Ovary (tissue), 9 donors: ENCODE data around the gene A1BG. TPM values are rescaled to one million over a fixed set of nuclear protein-coding genes. Genes with fewer than 3 reads are reported as not detected.

Source experiments
- DNase-seq, 5 donors: peaks; one replicate each; pipeline ENCODE4 v3.0.0-alpha.2; 2019 to 2020
- H3K27ac ChIP-seq, 2 donors: fragments of 200-600 bp; one replicate each; pipeline versions ENCODE4 v1.5.1 to v1.8.0; 2019 to 2022
- H3K27me3 ChIP-seq: fragments of 200-600 bp; one replicate; pipeline ENCODE4 v1.8.0; 2022
- H3K36me3 ChIP-seq: fragments of 200-600 bp; sonication (generic); one replicate; pipeline ENCODE4 v1.5.1; 2019
- H3K4me1 ChIP-seq: one replicate; pipeline ENCODE4 v1.8.1; 2013; ENCODE audit warnings: mild to moderate bottlenecking, moderate library complexity; ENCODE audit not compliant: insufficient read depth
- H3K4me3 ChIP-seq: fragments of 200-600 bp; sonication (generic); one replicate; pipeline ENCODE4 v1.5.1; 2017
- H3K9me3 ChIP-seq, 2 donors: fragments of 200-600 bp in 1 of 2; sonication (generic) in 1 of 2; one replicate each; pipeline versions ENCODE4 v1.5.1 to v1.8.1; 2013 to 2019; ENCODE audit warnings: mild to moderate bottlenecking in 1 of 2, moderate library complexity in 1 of 2
- EP300 ChIP-seq: sonication (generic); formaldehyde crosslinking; IDR thresholded peaks from one replicate; pipeline ENCODE4 v1.6.1; 2017; ENCODE audit warnings: antibody characterized with exemption
- POLR2A ChIP-seq: fragments of 450-650 bp; IDR thresholded peaks from one replicate; pipeline ENCODE4 v1.6.1; 2017; ENCODE audit warnings: antibody characterized with exemption, mild to moderate bottlenecking, moderate library complexity
- WGBS, 3 donors: extraction: QIAGEN DNeasy Blood & Tissue Kit in 1 of 3; methylation state at CpG; one replicate each; pipeline versions ENCODE4 v1.1.5 to v1.1.7; 2013 to 2017; 5-methylcytosine and 5-hydroxymethylcytosine counted together
- intact Hi-C, 4 donors: fragments of 100-400 bp; cut with DNase I; formaldehyde crosslinking; loops; one replicate each; pipeline versions ENCODE4 v1.11.0 to v1.15.1; 2022 to 2023
- polyA plus RNA-seq, 2 donors: library from polyadenylated mRNA; stranded (reverse); fragments of 200-250 nt in 1 of 2; fragments of 350-450 nt in 1 of 2; fragmentation: Illumina TruSeq in 1 of 2; extraction: RNeasy Lipid Tissue Mini Kit (QIAGEN cat#74804) in 1 of 2; gene quantifications; one replicate each; pipeline ENCODE4 v1.2.3, GENCODE V29; 2013 to 2014
- total RNA-seq, 7 donors: library from RNA; depleted of rRNA in 2 of 7; stranded (reverse); fragments of >200 nt in 2 of 7; fragmentation: NEBNext Ultra II Directional in 3 of 7; extraction: Animal tissue kit (Norgen Biotek cat#: 25700) in 3 of 7; gene quantifications; one replicate each; pipeline versions ENCODE4 v1.1.0 to v1.2.4, GENCODE V29; 2016 to 2023
- TF ChIP-seq, protein P1 (sequence below), 3 donors: fragments of 450-650 bp in 2 of 3; fragments of 200-600 bp in 1 of 3; IDR thresholded peaks; one replicate each; pipeline versions ENCODE4 v1.5.1 to v1.8.0; 2016 to 2022; ENCODE audit warnings: antibody characterized with exemption in 3 of 3, mild to moderate bottlenecking in 1 of 3
- donor health status: DM: no; HTN: no; CAD: no; lungs with moderate emphysema.
- donor health status: DM: no; HTN: no; CAD: no.
- donor health status: Bipolar disorder and iron deficiency.
- donor health status: DM: yes; HTN: yes; CAD: no.
- donor health status: DM: no; HTN: no; CAD: no.
- donor health status: DM: yes; HTN: yes; CAD: no.

A1BG gene
- total and polyA plus RNA-seq, 9 donors = 0.38 to 32.4 (median 4.8) TPM

DNA sequence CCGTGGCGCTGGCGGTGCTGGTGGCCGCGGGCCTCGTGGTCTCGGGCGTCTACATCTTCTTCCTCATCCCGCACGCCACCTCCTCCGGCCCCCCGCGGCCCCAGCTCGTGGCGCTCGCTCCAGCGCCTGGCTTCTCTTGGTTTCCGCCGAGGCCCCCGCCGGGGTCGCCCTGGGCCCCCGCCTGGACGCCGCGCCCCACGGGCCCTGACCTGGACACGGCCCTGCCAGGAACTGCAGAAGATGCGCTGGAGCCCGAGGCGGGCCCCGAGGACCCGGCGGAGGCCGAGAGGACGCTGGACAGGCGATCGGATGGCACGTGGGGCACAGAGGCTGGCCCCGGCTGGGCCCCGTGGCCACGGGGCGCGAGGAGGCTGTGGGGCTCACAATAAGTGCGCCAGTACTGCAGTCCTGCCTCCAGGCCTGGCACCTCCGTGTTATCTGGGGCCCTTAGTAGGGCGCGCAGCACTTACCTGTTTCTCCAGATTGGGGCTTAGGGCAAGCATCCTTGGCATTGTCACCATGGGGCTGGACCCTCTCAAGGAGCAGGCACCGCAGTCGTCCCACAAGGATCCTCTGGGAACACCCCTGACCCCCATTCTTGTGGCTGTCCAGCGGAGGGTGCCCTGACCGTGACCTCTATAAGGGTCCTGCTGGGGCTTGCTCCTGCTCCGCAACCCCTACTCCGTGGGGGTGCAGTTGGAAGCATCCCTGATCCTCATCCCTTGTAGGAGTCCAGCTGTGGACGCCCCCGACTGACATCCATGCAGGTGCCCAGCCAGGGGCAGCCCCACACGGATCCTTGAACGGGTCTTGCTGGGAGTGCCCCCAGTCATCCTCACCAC is 43.6 kb upstream of the A1BG start:
- DNase-seq = no peak
- intact Hi-C loops = no loop called here
- Histone ChIP-seq H3K9me3 (no peaks in the 10 kb centered on the region), H3K4me1 (peaks cover 13% of the 10 kb centered on the region), H3K4me3 (no peak overlapping the region), H3K27me3 (peaks cover 5% of the 10 kb centered on the region), H3K36me3 (no peaks in the 10 kb centered on the region), H3K27ac (no peak overlapping the region)
- TF ChIP-seq POLR2A (no peak), EP300 (no peak)
- TF ChIP-seq, protein P1, sequence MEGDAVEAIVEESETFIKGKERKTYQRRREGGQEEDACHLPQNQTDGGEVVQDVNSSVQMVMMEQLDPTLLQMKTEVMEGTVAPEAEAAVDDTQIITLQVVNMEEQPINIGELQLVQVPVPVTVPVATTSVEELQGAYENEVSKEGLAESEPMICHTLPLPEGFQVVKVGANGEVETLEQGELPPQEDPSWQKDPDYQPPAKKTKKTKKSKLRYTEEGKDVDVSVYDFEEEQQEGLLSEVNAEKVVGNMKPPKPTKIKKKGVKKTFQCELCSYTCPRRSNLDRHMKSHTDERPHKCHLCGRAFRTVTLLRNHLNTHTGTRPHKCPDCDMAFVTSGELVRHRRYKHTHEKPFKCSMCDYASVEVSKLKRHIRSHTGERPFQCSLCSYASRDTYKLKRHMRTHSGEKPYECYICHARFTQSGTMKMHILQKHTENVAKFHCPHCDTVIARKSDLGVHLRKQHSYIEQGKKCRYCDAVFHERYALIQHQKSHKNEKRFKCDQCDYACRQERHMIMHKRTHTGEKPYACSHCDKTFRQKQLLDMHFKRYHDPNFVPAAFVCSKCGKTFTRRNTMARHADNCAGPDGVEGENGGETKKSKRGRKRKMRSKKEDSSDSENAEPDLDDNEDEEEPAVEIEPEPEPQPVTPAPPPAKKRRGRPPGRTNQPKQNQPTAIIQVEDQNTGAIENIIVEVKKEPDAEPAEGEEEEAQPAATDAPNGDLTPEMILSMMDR (IDR thresholded peaks at IDR 0.05) = no peak
- 15 to 32% (median 29%) methylated on average over 41 to 58 of the region's 58 CpGs for WGBS, 3 donors

DNA sequence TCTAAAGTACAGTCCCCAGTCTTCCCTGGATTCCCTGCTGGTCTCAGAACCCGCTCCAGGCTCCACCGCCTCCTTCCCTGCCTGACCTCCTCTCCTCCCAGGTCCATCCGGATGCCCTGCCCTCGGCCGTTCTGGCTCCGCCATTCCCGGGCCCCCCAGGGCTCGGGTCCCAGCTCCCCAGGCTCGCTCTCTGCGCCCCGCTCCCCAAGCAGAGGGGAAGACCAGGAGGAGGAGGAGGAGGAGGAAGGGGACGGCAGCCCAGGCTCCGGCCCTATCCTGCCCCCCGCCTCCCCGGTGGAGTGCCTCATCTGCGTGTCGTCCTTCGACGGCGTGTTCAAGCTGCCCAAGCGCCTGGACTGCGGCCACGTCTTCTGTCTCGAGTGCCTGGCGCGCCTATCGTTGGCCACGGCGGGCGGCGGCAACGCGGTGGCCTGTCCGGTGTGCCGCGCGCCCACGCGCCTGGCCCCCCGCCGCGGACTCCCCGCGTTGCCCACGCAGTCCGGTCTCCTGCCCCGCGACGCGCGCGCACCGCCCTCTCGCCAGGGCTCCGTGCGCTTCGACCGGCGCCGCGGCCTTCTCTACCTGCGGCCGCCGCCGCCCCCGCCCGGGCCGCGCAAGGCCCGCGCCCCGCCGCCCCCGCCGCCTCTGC is 42.8 kb upstream of the A1BG start:
- intact Hi-C loops = no loop called here
- no peaks in the 10 kb centered on the region for H3K36me3 ChIP-seq
- no peaks in the 10 kb centered on the region for H3K9me3 ChIP-seq
- H3K27ac ChIP-seq = no peak overlapping the region
- peaks cover 12% of the 10 kb centered on the region for H3K4me1 ChIP-seq
- peaks cover 5% of the 10 kb centered on the region for H3K27me3 ChIP-seq
- TF ChIP-seq, protein P1 (IDR thresholded peaks at IDR 0.05) = no peak
- TF ChIP-seq POLR2A (no peak), EP300 (no peak)
- DNase-seq = no peak
- H3K4me3 ChIP-seq = no peak overlapping the region
- 1 to 4% (median 1%) methylated on average over 56 to 75 of the region's 75 CpGs for WGBS, 3 donors

DNA sequence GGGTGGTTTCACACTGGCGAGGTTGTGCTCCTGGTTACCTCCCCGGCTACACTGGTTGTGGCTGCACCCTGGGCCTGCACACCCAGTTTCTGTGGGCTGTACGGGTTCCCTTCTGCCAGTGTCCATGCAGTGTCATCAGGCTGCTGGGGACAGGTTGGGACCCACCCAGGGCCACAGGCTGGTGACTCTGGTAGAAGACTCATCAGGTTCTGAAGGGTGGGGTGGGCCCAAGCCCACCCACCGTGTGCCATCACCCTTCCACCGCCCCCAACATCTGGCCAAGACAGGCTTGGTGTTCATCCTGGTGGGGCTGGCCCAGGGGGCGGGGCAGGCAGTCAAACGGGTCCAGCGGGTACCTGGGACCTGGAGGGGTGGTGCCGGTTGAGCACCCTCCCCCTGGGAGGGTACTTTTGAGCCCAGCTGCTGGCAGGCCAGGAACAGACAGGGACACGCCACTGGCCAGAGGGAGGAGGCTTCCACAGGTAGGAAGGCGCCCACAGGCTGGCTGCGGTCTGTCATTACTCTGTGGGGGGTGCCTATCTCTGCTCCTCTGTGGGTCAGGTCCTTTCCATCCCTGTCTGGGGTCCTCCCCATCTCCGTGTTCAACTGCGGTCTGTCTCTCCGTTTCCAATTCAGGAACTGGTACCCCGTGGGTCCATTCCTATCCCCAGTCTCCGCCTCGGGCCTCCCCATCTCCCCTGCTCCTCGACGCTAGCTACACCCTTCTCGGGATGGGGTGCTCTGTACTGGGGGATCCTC is 42.1 kb upstream of the A1BG start, which contains the start of gene RNF225:
Gene RNF225, plus strand, starts transcription at position 437 of the 759 bp plus-strand sequence. CDS start 434 bp downstream, outside the sequence.
- Histone ChIP-seq H3K4me3 (no peak within 1 kb of the TSS), H3K27me3 (peaks cover 5% of the 10 kb centered on the region), H3K36me3 (no peaks in the 10 kb centered on the region), H3K9me3 (no peaks in the 10 kb centered on the region), H3K4me1 (peaks cover 7% of the 10 kb centered on the region), H3K27ac (no peak within 1 kb of the TSS)
- intact Hi-C loops = no loop called here
- 24 to 27% (median 25%) methylated on average over 21 of the region's 21 CpGs for WGBS, 3 donors
- DNase-seq = peak in 1 of 5 donors; percentile 18
- TF ChIP-seq, protein P1 (IDR thresholded peaks at IDR 0.05) = no peak
- no peak for TF ChIP-seq EP300
- no peak for TF ChIP-seq POLR2A

DNA sequence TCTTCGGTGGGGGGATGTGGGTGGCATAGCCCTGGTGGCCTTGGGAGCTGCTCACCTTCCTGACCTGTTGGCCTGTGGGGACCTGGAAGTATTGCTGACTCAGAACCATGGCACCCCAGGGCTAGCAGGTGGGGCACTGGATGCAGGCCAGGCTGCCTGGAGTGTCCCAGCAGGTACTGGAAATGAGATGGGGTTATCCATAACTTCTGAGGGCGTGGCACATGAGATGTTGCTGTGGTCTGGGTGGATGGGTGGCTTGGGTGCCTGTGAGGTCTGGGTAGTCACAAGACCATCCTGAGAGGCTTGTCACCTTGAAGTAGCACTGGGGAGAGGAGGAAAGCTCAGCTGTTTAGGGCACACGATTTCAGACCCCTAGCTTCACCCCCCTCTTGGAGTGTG is 41.5 kb upstream of the A1BG start:
- H3K36me3 ChIP-seq = no peaks in the 10 kb centered on the region
- peaks cover 6% of the 10 kb centered on the region for H3K4me1 ChIP-seq
- intact Hi-C loops = no loop called here
- no peaks in the 10 kb centered on the region for H3K9me3 ChIP-seq
- no peak overlapping the region for H3K4me3 ChIP-seq
- TF ChIP-seq, protein P1 (IDR thresholded peaks at IDR 0.05) = no peak
- TF ChIP-seq EP300 = no peak
- no peak for TF ChIP-seq POLR2A
- no peak overlapping the region for H3K27ac ChIP-seq
- DNase-seq = peak in 1 of 5 donors; percentile 28
- WGBS, 3 donors = 61 to 66% (median 63%) methylated on average over 3 of the region's 3 CpGs
- peaks cover 5% of the 10 kb centered on the region for H3K27me3 ChIP-seq
